Measurements from ENCODE around the gene NDOR1.

Gene NDOR1

DNA sequence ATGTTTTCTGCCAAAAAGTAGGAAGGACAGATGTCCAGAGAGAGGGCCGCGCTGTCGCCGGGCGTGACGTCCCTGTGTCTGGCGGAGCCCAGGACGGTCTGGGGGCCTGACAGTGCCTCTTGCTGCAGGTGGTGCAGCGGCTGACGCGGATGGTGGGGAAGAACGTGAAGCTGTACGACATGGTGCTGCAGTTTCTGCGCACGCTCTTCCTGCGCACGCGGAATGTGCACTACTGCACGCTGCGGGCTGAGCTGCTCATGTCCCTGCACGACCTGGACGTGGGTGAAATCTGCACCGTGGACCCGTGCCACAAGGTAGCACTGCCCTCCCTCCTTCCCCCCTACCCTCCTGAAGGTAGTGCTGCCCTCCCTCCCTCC, 57.4 kb downstream of the NDOR1 start:
- no peak for DNase-seq (ENCODE audit: low spot score)

DNA sequence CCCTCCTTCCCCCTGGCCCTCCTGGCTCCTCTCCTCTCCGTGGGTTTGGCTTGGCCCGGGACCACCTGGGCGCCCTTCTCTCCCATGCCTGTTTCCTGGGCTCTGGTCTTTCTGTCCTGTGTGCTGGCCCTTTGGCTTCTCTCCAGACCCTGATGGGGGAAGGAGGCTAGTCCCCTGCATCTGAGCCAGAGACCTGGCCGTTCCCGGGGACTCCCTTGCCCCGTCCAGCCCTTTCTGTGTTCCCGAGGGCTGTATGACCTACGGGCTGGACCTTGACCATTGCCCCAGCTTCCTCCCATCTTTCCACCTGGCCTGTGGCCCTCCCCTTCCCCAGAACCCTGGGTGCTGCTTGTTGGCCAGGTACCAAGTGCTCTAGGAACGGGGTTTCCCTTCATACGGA, 58.0 kb downstream of the NDOR1 start:
- DNase-seq (ENCODE audit: low spot score) = no peak

DNA sequence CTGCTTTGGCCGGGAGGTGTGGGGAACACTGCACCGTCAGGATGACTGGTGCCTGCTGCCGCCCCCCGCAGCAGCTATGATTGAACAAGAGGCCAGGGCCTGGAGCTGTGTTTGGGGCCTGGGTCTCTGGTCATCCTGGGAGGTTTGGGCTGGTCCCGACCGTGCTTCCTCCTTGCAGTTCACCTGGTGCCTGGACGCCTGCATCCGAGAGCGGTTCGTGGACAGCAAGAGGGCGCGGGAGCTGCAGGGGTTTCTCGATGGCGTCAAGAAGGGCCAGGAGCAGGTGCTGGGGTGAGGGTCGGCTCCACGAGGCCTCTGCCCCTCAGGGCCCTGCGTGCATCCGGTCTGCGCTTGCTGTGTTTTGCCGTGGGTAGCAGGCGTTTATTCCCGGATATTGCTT, 58.6 kb downstream of the NDOR1 start:
- no peak for DNase-seq (ENCODE audit: low spot score)

DNA sequence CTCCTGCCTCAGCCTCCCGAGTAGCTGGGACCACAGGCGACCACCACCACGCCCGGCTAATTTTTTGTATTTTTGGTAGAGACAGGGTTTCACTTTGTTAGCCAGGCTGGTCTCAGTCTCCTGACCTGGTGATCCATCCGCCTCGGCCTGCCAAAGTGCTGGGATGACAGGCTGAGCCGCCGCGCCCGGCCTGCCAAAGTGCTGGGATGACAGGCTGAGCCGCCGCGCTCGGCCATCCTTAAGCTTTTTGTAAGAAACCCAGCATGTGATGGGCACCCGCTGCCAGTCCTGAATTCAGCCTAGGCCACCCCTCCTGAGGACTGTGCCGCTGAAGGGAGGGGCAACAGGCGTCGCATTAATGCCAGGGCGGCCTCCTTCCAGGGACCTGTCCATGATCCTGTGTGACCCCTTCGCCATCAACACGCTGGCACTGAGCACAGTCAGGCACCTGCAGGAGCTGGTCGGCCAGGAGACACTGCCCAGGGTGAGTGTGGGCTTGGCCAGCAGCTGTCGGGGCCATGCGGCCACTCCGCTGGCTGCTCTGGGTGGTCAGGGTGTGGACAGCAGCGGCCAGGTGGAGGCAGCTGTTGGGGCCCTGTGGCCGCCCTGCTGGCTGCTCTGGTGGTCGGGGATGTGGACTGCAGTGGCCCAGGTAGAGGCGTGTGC, 60.1 kb downstream of the NDOR1 start:
- DNase-seq (ENCODE audit: low spot score) = no peak

DNA sequence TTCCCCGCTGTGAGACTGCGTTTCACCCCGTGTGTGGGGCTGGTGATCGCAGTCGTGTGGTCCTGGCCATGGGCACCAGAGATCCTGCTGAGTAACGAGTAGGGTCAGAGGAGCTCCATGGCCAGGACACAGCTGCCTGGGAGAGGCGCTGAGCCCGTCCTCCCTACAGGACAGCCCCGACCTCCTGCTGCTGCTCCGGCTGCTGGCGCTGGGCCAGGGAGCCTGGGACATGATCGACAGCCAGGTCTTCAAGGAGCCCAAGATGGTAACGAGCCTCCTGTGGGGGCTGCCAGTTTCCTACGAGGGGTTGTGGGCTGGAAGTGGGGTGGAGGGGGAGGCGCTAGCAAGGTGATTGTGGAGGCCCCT, 60.6 kb downstream of the NDOR1 start:
- no peak for DNase-seq (ENCODE audit: low spot score)
